HG02588 (cell line): ENCODE results near the gene CREB3L1.

ENCODE experiments used
- ATAC-seq: cut with Tn5 transposase; IDR thresholded peaks from one replicate; pipeline ENCODE4 v1.9.1; 2021; ENCODE audit warnings: mild to moderate bottlenecking, moderate library complexity; ENCODE audit not compliant: unreplicated experiment

Gene CREB3L1

GRCh38 chr11:46363031-46363407 lies 85.6 kb downstream of the CREB3L1 start:
- no peak for ATAC-seq

- ATAC-seq, result no peak
Measured at GRCh38 chr11:46363455-46364005, 86.1 kb downstream of the CREB3L1 start.

- ATAC-seq, result no peak
Measured at GRCh38 chr11:46364056-46364455, 86.6 kb downstream of the CREB3L1 start.

- ATAC-seq, result no peak
Measured at GRCh38 chr11:46364791-46365190, 87.3 kb downstream of the CREB3L1 start.

- no peak for ATAC-seq
Measured at GRCh38 chr11:46366260-46366659, 88.8 kb downstream of the CREB3L1 start.

- no peak for ATAC-seq
Measured at GRCh38 chr11:46366661-46367161, 89.2 kb downstream of the CREB3L1 start.

GRCh38 chr11:46367244-46367915 lies 89.9 kb downstream of the CREB3L1 start:
- peak; percentile 51 for ATAC-seq

GRCh38 chr11:46367916-46368267 lies 90.4 kb downstream of the CREB3L1 start:
- no peak for ATAC-seq

- no peak for ATAC-seq
Measured at GRCh38 chr11:46369458-46370152, 92.1 kb downstream of the CREB3L1 start.

- ATAC-seq, result no peak
Measured at GRCh38 chr11:46370253-46370652, 92.8 kb downstream of the CREB3L1 start.
